Thyroid gland (tissue), 4 donors: Measurements from ENCODE around the gene LDLRAD4. TPM values are rescaled to one million over a fixed set of nuclear protein-coding genes. Genes with fewer than 3 reads are reported as not detected.

ENCODE experiments used
- DNase-seq, 2 donors: peaks; one replicate each; pipeline ENCODE4 v3.0.0-alpha.2; 2019
- H3K27ac ChIP-seq, 3 donors: fragments of 200-600 bp; sonication (generic); 1 replicate in 2 of 3; 2 replicates in 1 of 3; pipeline ENCODE4 v1.5.1; 2016 to 2019; ENCODE audit warnings: mild to moderate bottlenecking in 1 of 3, moderate library complexity in 1 of 3
- H3K27me3 ChIP-seq: fragments of 200-600 bp; sonication (generic); one replicate; pipeline ENCODE4 v1.5.1; 2019
- H3K36me3 ChIP-seq, 2 donors: fragments of 200-600 bp; sonication (generic); one replicate each; pipeline ENCODE4 v1.5.1; 2016 to 2019
- H3K4me1 ChIP-seq, 2 donors: fragments of 200-600 bp; sonication (generic); one replicate each; pipeline ENCODE4 v1.5.1; 2017 to 2019
- H3K4me3 ChIP-seq, 3 donors: fragments of 200-600 bp; sonication (generic); replicated peaks in 1 of 3; 1 replicate in 2 of 3; 2 replicates in 1 of 3; pipeline ENCODE4 v1.5.1; 2016; ENCODE audit warnings: mild to moderate bottlenecking in 1 of 3
- H3K9me3 ChIP-seq: fragments of 200-600 bp; sonication (generic); one replicate; pipeline ENCODE4 v1.5.1; 2017
- POLR2A ChIP-seq, 2 donors: fragments of 450-650 bp; IDR thresholded peaks; one replicate each; pipeline ENCODE4 v1.6.1; 2017; ENCODE audit warnings: antibody characterized with exemption in 2 of 2, mild to moderate bottlenecking in 2 of 2, moderate library complexity in 1 of 2
- WGBS, 2 donors: methylation state at CpG; one replicate each; pipeline ENCODE4 v1.1.5; 2017; 5-methylcytosine and 5-hydroxymethylcytosine counted together
- intact Hi-C: fragments of 100-400 bp; cut with DNase I; formaldehyde crosslinking; loops from one replicate; pipeline ENCODE4 v1.15.1; 2023
- total RNA-seq, 4 donors: library from RNA; depleted of rRNA; stranded (reverse); fragments of >200 nt; gene quantifications; one replicate each; pipeline ENCODE4 v1.2.3, GENCODE V29; 2016
- TF ChIP-seq, protein P1 (sequence below), 6 experiments: fragments of 200-600 bp in 3 of 6; fragments of 450-650 bp in 3 of 6; sonication (generic) in 3 of 6; IDR thresholded peaks; one replicate each; pipeline ENCODE4 v1.5.1; 2016 to 2019; ENCODE audit warnings: antibody characterized with exemption in 6 of 6, mild to moderate bottlenecking in 2 of 6, inconsistent platforms in 1 of 6, moderate library complexity in 1 of 6

LDLRAD4 gene
- total RNA-seq, 4 donors from 2014 or later: 23.7 to 35.7 (median 29.7) TPM

DNA sequence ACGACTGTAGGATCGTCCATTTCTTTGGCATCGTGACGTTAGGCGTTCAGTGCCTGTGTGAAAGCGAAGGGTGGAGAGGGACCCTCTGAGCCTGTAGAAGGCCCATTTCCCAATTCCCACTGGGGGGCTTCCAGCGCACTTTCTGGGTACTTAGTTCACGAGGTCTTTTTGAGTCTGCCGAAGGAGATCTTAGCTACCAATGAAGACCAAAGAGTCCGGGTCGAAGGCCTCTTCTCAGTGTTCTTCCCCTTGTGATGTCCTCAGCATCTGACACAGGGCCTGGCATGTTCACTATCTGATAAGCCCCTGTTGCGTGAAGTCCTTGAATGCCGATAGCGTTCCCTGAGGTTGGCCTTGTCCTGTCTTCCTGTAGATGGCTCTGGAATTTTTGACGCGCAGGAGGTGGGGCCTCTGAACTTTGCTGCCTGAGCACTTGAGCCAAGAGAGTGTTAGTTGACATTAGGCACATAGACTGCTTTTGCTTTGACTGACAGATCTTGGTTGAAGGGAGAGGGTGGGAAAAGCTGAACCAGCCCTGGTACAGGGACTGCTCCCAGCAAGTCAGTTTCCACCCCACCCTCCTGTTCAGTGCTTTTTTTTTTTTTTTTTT is 52.8 kb downstream of the LDLRAD4 start:
- Histone ChIP-seq H3K4me1 (peaks cover 27 to 37% of the 10 kb centered on the region in 2 donors), H3K4me3 (no peak overlapping the region), H3K27me3 (no peaks in the 10 kb centered on the region), H3K9me3 (no peaks in the 10 kb centered on the region), H3K36me3 (no peaks in the 10 kb centered on the region), H3K27ac (no peak overlapping the region)
- DNase-seq: peak; percentile 42 to 50
- TF ChIP-seq POLR2A (IDR thresholded peaks at IDR 0.05): no peak
- TF ChIP-seq, protein P1, sequence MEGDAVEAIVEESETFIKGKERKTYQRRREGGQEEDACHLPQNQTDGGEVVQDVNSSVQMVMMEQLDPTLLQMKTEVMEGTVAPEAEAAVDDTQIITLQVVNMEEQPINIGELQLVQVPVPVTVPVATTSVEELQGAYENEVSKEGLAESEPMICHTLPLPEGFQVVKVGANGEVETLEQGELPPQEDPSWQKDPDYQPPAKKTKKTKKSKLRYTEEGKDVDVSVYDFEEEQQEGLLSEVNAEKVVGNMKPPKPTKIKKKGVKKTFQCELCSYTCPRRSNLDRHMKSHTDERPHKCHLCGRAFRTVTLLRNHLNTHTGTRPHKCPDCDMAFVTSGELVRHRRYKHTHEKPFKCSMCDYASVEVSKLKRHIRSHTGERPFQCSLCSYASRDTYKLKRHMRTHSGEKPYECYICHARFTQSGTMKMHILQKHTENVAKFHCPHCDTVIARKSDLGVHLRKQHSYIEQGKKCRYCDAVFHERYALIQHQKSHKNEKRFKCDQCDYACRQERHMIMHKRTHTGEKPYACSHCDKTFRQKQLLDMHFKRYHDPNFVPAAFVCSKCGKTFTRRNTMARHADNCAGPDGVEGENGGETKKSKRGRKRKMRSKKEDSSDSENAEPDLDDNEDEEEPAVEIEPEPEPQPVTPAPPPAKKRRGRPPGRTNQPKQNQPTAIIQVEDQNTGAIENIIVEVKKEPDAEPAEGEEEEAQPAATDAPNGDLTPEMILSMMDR (IDR thresholded peaks at IDR 0.05): no peak
- intact Hi-C loops: no loop called here
- WGBS, 2 donors: 84 to 92% methylated on average over 13 to 16 of the region's 16 CpGs

DNA sequence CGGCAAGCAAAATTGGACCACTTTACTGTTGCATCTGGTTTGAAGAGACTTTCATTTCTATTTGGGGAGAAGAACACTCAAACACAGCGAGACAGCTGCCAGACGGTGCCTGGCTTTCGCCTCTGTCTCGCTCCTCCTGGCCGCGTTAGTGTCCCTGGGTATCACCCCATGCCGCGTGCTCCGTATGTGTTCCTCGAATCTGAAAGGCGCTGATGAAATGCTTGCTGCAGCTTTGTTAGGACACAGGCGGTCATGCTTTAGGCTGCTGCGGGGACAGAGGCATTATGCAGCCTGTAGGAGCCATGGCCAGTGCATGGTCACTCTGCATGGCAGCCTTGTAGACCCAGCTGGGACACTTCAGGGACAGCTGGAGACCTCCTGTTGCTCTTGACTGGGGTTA is 53.9 kb downstream of the LDLRAD4 start:
- peaks cover 23 to 27% of the 10 kb centered on the region in 2 donors for H3K4me1 ChIP-seq
- TF ChIP-seq, protein P1 (IDR thresholded peaks at IDR 0.05): no peak
- TF ChIP-seq POLR2A (IDR thresholded peaks at IDR 0.05): no peak

DNA sequence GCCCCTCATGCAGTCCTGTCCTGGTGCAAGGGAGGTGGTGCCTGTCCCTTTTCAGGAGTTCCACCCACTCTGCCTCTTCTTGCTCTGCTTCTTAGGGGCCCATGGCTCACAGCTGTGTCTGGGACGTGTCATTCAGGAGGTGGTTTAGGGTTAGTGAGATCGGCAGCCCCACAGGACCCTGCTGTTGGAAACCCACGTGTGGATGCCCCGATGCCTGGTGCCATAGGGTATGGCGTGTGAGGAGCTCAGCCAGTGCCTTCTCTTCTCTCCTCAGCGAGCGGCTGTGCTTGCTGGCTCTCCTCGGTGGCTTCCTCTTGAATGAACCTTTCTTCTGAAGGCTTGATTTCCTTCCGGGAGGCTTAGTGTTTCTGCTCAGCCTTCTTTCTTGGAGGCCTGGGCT is 55.2 kb downstream of the LDLRAD4 start:
- TF ChIP-seq, protein P1 (IDR thresholded peaks at IDR 0.05): no peak
- no peak for TF ChIP-seq POLR2A (IDR thresholded peaks at IDR 0.05)
- no peaks in the 10 kb centered on the region for H3K9me3 ChIP-seq
- no peak overlapping the region for H3K4me3 ChIP-seq
- peaks cover 12 to 14% of the 10 kb centered on the region in 2 donors for H3K4me1 ChIP-seq
- H3K27me3 ChIP-seq: no peaks in the 10 kb centered on the region
- H3K27ac ChIP-seq: no peak overlapping the region
- intact Hi-C loops: no loop called here
- DNase-seq: no peak
- H3K36me3 ChIP-seq: no peaks in the 10 kb centered on the region
- 88 to 90% methylated on average over 9 of the region's 9 CpGs for WGBS, 2 donors

More for the DNA sequence above, 53.9 kb downstream of the LDLRAD4 start:
- no peak for DNase-seq
- H3K27ac ChIP-seq: no peak overlapping the region
- H3K27me3 ChIP-seq: no peaks in the 10 kb centered on the region
- 97 to 98% methylated on average over 10 to 14 of the region's 14 CpGs for WGBS, 2 donors
- no peaks in the 10 kb centered on the region for H3K9me3 ChIP-seq
- H3K4me3 ChIP-seq: no peak overlapping the region
- H3K36me3 ChIP-seq: no peaks in the 10 kb centered on the region
- intact Hi-C loops: no loop called here

DNA sequence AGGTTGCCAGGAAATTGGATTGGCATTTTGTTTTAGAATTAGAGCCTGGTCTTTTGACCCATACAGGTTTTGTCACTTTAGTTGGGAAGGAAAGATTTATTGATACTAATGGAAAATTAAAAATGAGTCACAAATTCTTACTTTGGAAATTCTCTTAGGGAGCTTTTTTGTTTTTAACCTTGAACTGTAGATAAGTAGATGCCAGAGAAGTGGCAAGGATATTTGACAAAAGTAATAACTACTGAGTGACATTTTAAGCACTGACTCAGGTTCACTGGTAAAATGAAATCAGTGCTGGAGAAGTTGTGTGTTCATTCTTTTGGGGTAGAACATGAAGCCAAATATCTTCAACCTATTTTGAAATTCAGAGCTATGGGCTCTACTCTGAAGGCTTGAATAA is 56.5 kb downstream of the LDLRAD4 start:
- no peak for TF ChIP-seq POLR2A (IDR thresholded peaks at IDR 0.05)
- TF ChIP-seq, protein P1 (IDR thresholded peaks at IDR 0.05): no peak
- intact Hi-C loops: no loop called here
- H3K9me3 ChIP-seq: no peaks in the 10 kb centered on the region
- peaks cover 0 to under 1% of the 10 kb centered on the region in 2 donors for H3K4me1 ChIP-seq
- H3K27ac ChIP-seq: no peak overlapping the region
- H3K27me3 ChIP-seq: no peaks in the 10 kb centered on the region
- no peak for DNase-seq
- H3K36me3 ChIP-seq: no peaks in the 10 kb centered on the region
- no peak overlapping the region for H3K4me3 ChIP-seq

DNA sequence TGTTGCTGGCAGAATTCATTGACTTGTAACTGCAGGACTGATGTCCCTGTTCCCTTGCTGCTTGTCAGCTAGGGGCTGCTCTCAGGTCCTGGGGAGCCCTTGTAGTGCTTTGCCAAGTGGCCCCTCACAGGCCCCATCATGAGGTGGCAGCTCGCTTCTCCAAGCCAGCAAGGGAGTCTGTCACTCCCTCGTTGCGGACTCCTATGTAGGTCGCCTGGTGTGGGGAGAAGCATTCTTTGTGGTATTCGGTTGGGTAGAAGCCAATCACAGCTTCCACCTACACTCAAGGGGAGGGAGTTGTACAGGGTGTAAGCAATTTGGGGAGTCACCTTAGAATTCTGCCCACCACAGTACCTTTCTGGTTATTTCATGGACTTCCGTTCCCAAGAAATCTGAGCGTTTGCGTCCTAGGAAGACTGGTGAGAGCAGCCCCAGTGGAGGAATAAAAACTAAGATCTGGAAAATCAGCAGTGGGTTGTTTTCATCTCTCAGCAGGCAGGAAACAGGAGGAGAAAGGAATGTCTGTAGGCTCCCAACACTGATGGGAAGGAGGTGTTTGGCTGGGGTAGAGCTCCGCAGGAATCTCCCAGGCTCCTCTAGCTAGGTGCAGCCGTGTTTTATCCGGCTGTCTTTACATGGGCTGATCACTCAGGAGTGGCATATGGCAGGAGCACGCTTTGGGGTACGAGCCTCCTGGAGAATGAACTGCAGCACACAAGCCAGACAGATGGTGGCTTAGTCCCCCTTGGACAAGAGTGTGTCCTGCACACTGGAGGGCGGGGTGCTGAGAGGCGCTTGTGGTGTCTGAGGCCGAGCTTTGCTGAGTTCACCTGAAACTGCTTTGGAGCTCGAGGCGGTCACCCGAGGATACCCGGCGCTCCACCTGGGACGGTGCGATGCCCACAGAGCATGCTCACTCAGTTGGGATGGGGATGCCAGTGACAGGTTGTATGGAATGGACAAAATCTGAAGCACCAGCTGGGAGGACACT is 58.3 kb downstream of the LDLRAD4 start:
- Histone ChIP-seq H3K27me3 (no peaks in the 10 kb centered on the region), H3K36me3 (no peaks in the 10 kb centered on the region), H3K27ac (no peak overlapping the region), H3K4me1 (no peaks in the 10 kb centered on the region), H3K4me3 (no peak overlapping the region), H3K9me3 (no peaks in the 10 kb centered on the region)
- WGBS, 2 donors: 89 to 91% methylated on average over 16 to 23 of the region's 23 CpGs
- intact Hi-C loops: no loop called here
- no peak for DNase-seq
- no peak for TF ChIP-seq POLR2A (IDR thresholded peaks at IDR 0.05)
- TF ChIP-seq, protein P1 (IDR thresholded peaks at IDR 0.05): no peak
